Fibroblast of villous mesenchyme (primary cell): ENCODE measurements around the gene LRP5. TPM values are rescaled to one million over a fixed set of nuclear protein-coding genes. Genes with fewer than 3 reads are reported as not detected.
A peak's percentile ranks its signal among the peaks of the same experiment; 100 is the strongest.

Experiments used
- DNase-seq: peaks from one replicate; pipeline ENCODE4 v3.0.0-alpha.2; 2010; ENCODE audit warnings: low read depth
- H3K4me3 ChIP-seq: 2 replicates; pipeline ENCODE4 v1.5.1; 2011; ENCODE audit warnings: low read depth, mild to moderate bottlenecking, low read length
- CTCF ChIP-seq: IDR thresholded peaks from 2 replicates; pipeline ENCODE4 v1.5.1; 2012; ENCODE audit warnings: low read depth, mild to moderate bottlenecking, low read length; ENCODE audit not compliant: insufficient read depth
- total RNA-seq: library from RNA; depleted of rRNA; stranded (reverse); fragments of >200 nt; gene quantifications from 2 replicates; pipeline ENCODE4 v1.2.3, GENCODE V29; 2012

LRP5 gene
- total RNA-seq, 1 donor: 31.5 TPM

GRCh38 chr11:68408512-68408911, 96.1 kb downstream of the LRP5 start:
- no peak for DNase-seq

GRCh38 chr11:68409748-68410344, 97.5 kb downstream of the LRP5 start:
- TF ChIP-seq CTCF: no peak
- DNase-seq: no peak
- no peak overlapping the region for H3K4me3 ChIP-seq

More at GRCh38 chr11:68408512-68408911, 96.1 kb downstream of the LRP5 start:
- TF ChIP-seq CTCF: no peak
- no peak overlapping the region for H3K4me3 ChIP-seq

GRCh38 chr11:68411501-68411991, 99.2 kb downstream of the LRP5 start:
- DNase-seq: no peak
- TF ChIP-seq CTCF: no peak
- H3K4me3 ChIP-seq: no peak overlapping the region

- no peak overlapping the region for H3K4me3 ChIP-seq
- DNase-seq: peak; percentile 91
- TF ChIP-seq CTCF: no peak
These were observed 100.4 kb downstream of the LRP5 start for GRCh38 chr11:68412593-68413475.

GRCh38 chr11:68413591-68413999, 101.2 kb downstream of the LRP5 start:
- H3K4me3 ChIP-seq: no peak overlapping the region
- no peak for TF ChIP-seq CTCF
- peak; percentile 9 for DNase-seq

GRCh38 chr11:68414496-68415221, 102.3 kb downstream of the LRP5 start:
- no peak for DNase-seq
- no peak overlapping the region for H3K4me3 ChIP-seq
- TF ChIP-seq CTCF: no peak
